ENCODE measurements around the gene GPX2.

DNA sequence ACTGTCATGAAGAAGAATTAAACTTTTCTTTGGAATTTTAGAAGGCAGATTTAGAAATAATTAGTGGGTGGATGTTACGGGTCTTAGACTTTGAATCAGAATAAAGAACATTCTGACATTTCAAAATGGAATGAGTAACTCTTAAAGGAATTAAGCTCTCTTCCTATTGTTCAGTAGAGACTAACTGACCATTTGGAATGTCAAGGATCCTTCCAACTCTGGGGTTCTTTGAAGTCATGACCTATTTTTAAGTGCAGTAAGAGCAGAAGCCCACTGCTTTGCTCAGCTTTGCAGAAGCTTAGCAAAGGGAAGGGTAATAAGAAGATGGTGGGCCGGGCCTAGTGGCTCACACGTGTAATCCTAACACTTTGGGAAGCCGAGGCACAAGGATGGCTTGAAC, 24.3 kb downstream of the GPX2 start:
- TF ChIP-seq, protein P1, sequence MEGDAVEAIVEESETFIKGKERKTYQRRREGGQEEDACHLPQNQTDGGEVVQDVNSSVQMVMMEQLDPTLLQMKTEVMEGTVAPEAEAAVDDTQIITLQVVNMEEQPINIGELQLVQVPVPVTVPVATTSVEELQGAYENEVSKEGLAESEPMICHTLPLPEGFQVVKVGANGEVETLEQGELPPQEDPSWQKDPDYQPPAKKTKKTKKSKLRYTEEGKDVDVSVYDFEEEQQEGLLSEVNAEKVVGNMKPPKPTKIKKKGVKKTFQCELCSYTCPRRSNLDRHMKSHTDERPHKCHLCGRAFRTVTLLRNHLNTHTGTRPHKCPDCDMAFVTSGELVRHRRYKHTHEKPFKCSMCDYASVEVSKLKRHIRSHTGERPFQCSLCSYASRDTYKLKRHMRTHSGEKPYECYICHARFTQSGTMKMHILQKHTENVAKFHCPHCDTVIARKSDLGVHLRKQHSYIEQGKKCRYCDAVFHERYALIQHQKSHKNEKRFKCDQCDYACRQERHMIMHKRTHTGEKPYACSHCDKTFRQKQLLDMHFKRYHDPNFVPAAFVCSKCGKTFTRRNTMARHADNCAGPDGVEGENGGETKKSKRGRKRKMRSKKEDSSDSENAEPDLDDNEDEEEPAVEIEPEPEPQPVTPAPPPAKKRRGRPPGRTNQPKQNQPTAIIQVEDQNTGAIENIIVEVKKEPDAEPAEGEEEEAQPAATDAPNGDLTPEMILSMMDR (conservative IDR thresholded peaks at IDR 0.05 in 1 of 2, IDR thresholded peaks at IDR 0.05 in 1 of 2; ENCODE audit: extremely low read depth in 1 of 2, insufficient read depth in 1 of 2, low read depth in 1 of 2, low read length in 2 of 2) = no peak
- TF ChIP-seq EZH2 (IDR thresholded peaks at IDR 0.05; ENCODE audit: borderline replicate concordance, low read length) = no peak
